ENCODE measurements around the gene NCKIPSD. TPM values are rescaled to one million over a fixed set of nuclear protein-coding genes. Genes with fewer than 3 reads are reported as not detected.

The NCKIPSD gene
- total and polyA plus RNA-seq, 2 donors (not counting 3 experiments of a cell fraction or from before 2014, with no cell fraction given), result 12.8 to 19.1 TPM

- Histone ChIP-seq H3K9me3 (replicated peaks; ENCODE audit: control insufficient read depth, insufficient read depth, low read length) (no peaks in the 10 kb centered on the region), H3K9ac (replicated peaks; ENCODE audit: extremely low read depth, insufficient read depth, low read length) (no peak overlapping the region), H3K79me2 (ENCODE audit: control insufficient read depth, insufficient read depth, low read length) (no peaks in the 10 kb centered on the region), H3K9me1 (replicated peaks; ENCODE audit: control insufficient read depth, extremely low read depth, insufficient read depth, low read length) (no peaks in the 10 kb centered on the region), H3K4me2 (ENCODE audit: insufficient read depth, low read length) (no peak overlapping the region), H3K27me3 (ENCODE audit: control insufficient read depth in 2 of 2, insufficient read depth in 2 of 2, low read length in 2 of 2) (no peaks in the 10 kb centered on the region), H3K4me1 (ENCODE audit: control insufficient read depth, extremely low read depth, insufficient read depth, low read length) (no peaks in the 10 kb centered on the region), H2AFZ (ENCODE audit: low read depth, low read length) (no peak overlapping the region), H4K20me1 (replicated peaks; ENCODE audit: control insufficient read depth, extremely low read depth, insufficient read depth, low read length) (no peaks in the 10 kb centered on the region), H3K4me3 (replicated peaks in 1 of 3; ENCODE audit: insufficient read depth in 1 of 3, low read depth in 1 of 3, low read length in 3 of 3) (no peak overlapping the region), H3K27ac (ENCODE audit: insufficient read depth, low read depth, low read length) (no peak overlapping the region), H3K36me3 (ENCODE audit: control insufficient read depth in 2 of 2, extremely low read depth in 1 of 2, insufficient read depth in 2 of 2, low read length in 2 of 2) (peaks cover 2 to 12% of the 10 kb centered on the region in 2 experiments)
- POLR2A ChIA-PET, result no interaction called here
- FAIRE-seq (no peak), DNase-seq (ENCODE audit: low read depth, low spot score) (no peak)
- BruUV-seq (replicated peaks), result no TSS peak
- CTCF ChIA-PET, result interaction anchor here (1.3 kb wide), 1 partner anchor 8 kb away, joined by 4 read pairs; the partner anchor contains the start of gene NCKIPSD
- intact Hi-C loops (cut with micrococcal nuclease), result no loop called here
- dilution Hi-C loops (cut with MboI; ENCODE audit: extremely low pct_ligation_motif_present, low sequenced_read_pairs), result no loop called here
- TF ChIP-seq FOS (IDR thresholded peaks at IDR 0.05; ENCODE audit: borderline replicate concordance, insufficient read depth, low read length) (no peak), CTCF (IDR thresholded peaks at IDR 0.05; ENCODE audit: extremely low read depth in 1 of 2, insufficient read depth in 1 of 2, low read depth in 1 of 2, low read length in 2 of 2) (no peak), EZH2 (IDR thresholded peaks at IDR 0.05; ENCODE audit: borderline replicate concordance, low read depth, low read length, severe bottlenecking) (no peak)
Measured at GRCh38 chr3:48678056-48678455, 7.7 kb downstream of the NCKIPSD start.

GRCh38 chr3:48674505-48674904, 11.2 kb downstream of the NCKIPSD start:
- Histone ChIP-seq H3K4me2 (ENCODE audit: insufficient read depth, low read length) (no peak overlapping the region), H3K4me1 (ENCODE audit: control insufficient read depth, extremely low read depth, insufficient read depth, low read length) (no peaks in the 10 kb centered on the region), H3K27me3 (ENCODE audit: control insufficient read depth in 2 of 2, insufficient read depth in 2 of 2, low read length in 2 of 2) (no peaks in the 10 kb centered on the region), H3K36me3 (ENCODE audit: control insufficient read depth in 2 of 2, extremely low read depth in 1 of 2, insufficient read depth in 2 of 2, low read length in 2 of 2) (no peaks in the 10 kb centered on the region), H3K9ac (replicated peaks; ENCODE audit: extremely low read depth, insufficient read depth, low read length) (no peak overlapping the region), H3K9me1 (replicated peaks; ENCODE audit: control insufficient read depth, extremely low read depth, insufficient read depth, low read length) (no peaks in the 10 kb centered on the region), H4K20me1 (replicated peaks; ENCODE audit: control insufficient read depth, extremely low read depth, insufficient read depth, low read length) (no peaks in the 10 kb centered on the region), H2AFZ (ENCODE audit: low read depth, low read length) (no peak overlapping the region), H3K27ac (ENCODE audit: insufficient read depth, low read depth, low read length) (no peak overlapping the region), H3K4me3 (replicated peaks in 1 of 3; ENCODE audit: insufficient read depth in 1 of 3, low read depth in 1 of 3, low read length in 3 of 3) (no peak overlapping the region), H3K79me2 (ENCODE audit: control insufficient read depth, insufficient read depth, low read length) (no peaks in the 10 kb centered on the region), H3K9me3 (replicated peaks; ENCODE audit: control insufficient read depth, insufficient read depth, low read length) (no peaks in the 10 kb centered on the region)
- POLR2A ChIA-PET, result no interaction called here
- FAIRE-seq (no peak), DNase-seq (ENCODE audit: low read depth, low spot score) (no peak)
- dilution Hi-C loops (cut with MboI; ENCODE audit: extremely low pct_ligation_motif_present, low sequenced_read_pairs), result no loop called here
- intact Hi-C loops (cut with micrococcal nuclease), result no loop called here
- no TSS peak for BruUV-seq (replicated peaks)
- TF ChIP-seq POLR2AphosphoS5 (IDR thresholded peaks at IDR 0.05; ENCODE audit: insufficient read depth, low read depth, low read length), result no peak
- CTCF ChIA-PET, result interaction anchor here (0.8 to 1.1 kb wide), 2 partner anchors 11 kb away, joined by 3 read pairs; partner anchors contain the start of gene NCKIPSD

Data from endothelial cell of umbilical vein (primary cell).